Upper lobe of left lung (tissue), 6 donors: ENCODE data around the gene SPRING1. TPM values are rescaled to one million over a fixed set of nuclear protein-coding genes. Genes with fewer than 3 reads are reported as not detected.
A peak's percentile ranks its signal among the peaks of the same experiment; 100 is the strongest.
"Not testable (repeated sequence)": the region's sequence is repeated elsewhere in the genome, so short reads cannot be mapped to it uniquely, and the experiment has no call there.

ENCODE experiments used
- ATAC-seq, 2 donors: fragments of 200-7000 bp; cut with Tn5 transposase; one replicate each; pipeline ENCODE4 v1.9.1; 2022; ENCODE audit warnings: mild to moderate bottlenecking in 2 of 2, moderate library complexity in 2 of 2; ENCODE audit not compliant: low FRiP score in 2 of 2
- DNase-seq, 2 donors: peaks; one replicate each; pipeline ENCODE4 v3.0.0-alpha.2; 2019 to 2020
- H3K27ac ChIP-seq, 4 donors: fragments of 200-600 bp; sonication (generic); one replicate each; pipeline ENCODE4 v1.5.1; 2016 to 2019
- H3K27me3 ChIP-seq, 4 donors: fragments of 200-600 bp; sonication (generic); one replicate each; pipeline ENCODE4 v1.5.1; 2017 to 2019
- H3K36me3 ChIP-seq, 4 donors: fragments of 200-600 bp; sonication (generic); one replicate each; pipeline ENCODE4 v1.5.1; 2016 to 2019
- H3K4me1 ChIP-seq, 4 donors: fragments of 200-600 bp; sonication (generic); one replicate each; pipeline ENCODE4 v1.5.1; 2018 to 2019
- H3K4me3 ChIP-seq, 4 donors: fragments of 200-600 bp; sonication (generic); one replicate each; pipeline ENCODE4 v1.5.1; 2017 to 2019; ENCODE audit warnings: mild to moderate bottlenecking in 2 of 4, moderate library complexity in 1 of 4
- H3K9me3 ChIP-seq, 4 donors: fragments of 200-600 bp; sonication (generic); one replicate each; pipeline ENCODE4 v1.5.1; 2018 to 2019
- CTCF ChIP-seq, 6 experiments: fragments of 450-650 bp in 4 of 6; fragments of 200-600 bp in 2 of 6; sonication (generic) in 2 of 6; IDR thresholded peaks; one replicate each; pipeline ENCODE4 v1.5.1; 2016 to 2019; ENCODE audit warnings: antibody characterized with exemption in 6 of 6
- EP300 ChIP-seq, 4 donors: sonication (generic); formaldehyde crosslinking; IDR thresholded peaks; one replicate each; pipeline ENCODE4 v1.5.1; 2017; ENCODE audit warnings: antibody characterized with exemption in 4 of 4, control low read depth in 2 of 4
- POLR2A ChIP-seq, 4 donors: fragments of 450-650 bp; IDR thresholded peaks; one replicate each; pipeline ENCODE4 v1.5.1; 2016 to 2017; ENCODE audit warnings: antibody characterized with exemption in 4 of 4, mild to moderate bottlenecking in 2 of 4
- POLR2AphosphoS5 ChIP-seq, 2 donors: sonication (generic); formaldehyde crosslinking; IDR thresholded peaks; one replicate each; pipeline ENCODE4 v1.5.1; 2017; ENCODE audit warnings: antibody characterized with exemption in 2 of 2
- WGBS, 2 donors: methylation state at CpG; one replicate each; pipeline ENCODE4 v1.1.5; 2017 to 2018; 5-methylcytosine and 5-hydroxymethylcytosine counted together
- total RNA-seq, 6 donors: library from RNA; depleted of rRNA in 4 of 6; stranded (reverse); fragments of >200 nt in 4 of 6; gene quantifications; one replicate each; pipeline versions ENCODE4 v1.1.0 to v1.2.1, GENCODE V29; 2016 to 2021
- donor health status: DM: no; HTN: no; CAD: no; lungs with moderate emphysema.
- donor health status: DM: no; HTN: yes; CAD: no; lungs with severe emphysema.

The SPRING1 gene
- total RNA-seq, 6 donors from 2014 or later = 86.8 to 134 (median 119) TPM

- TF ChIP-seq CTCF (IDR thresholded peaks at IDR 0.05) (no peak), POLR2A (IDR thresholded peaks at IDR 0.05) (no peak), EP300 (IDR thresholded peaks at IDR 0.05) (no peak), POLR2AphosphoS5 (IDR thresholded peaks at IDR 0.05) (no peak)
- 96% methylated on average over 4 of the region's 4 CpGs for whole genome bisulfite sequencing, 2 donors
- H3K27me3 ChIP-seq = no peaks in the 10 kb centered on the region
- no peaks in the 10 kb centered on the region for H3K9me3 ChIP-seq
- no peaks in the 10 kb centered on the region for H3K36me3 ChIP-seq
- DNase-seq (no peak), ATAC-seq (no peak)
- no peak overlapping the region for H3K27ac ChIP-seq
- H3K4me1 ChIP-seq = no peaks in the 10 kb centered on the region
- H3K4me3 ChIP-seq = no peak overlapping the region
Measured at GRCh38 chr12:116745554-116745953, 7.7 kb upstream of the SPRING1 start.

DNA sequence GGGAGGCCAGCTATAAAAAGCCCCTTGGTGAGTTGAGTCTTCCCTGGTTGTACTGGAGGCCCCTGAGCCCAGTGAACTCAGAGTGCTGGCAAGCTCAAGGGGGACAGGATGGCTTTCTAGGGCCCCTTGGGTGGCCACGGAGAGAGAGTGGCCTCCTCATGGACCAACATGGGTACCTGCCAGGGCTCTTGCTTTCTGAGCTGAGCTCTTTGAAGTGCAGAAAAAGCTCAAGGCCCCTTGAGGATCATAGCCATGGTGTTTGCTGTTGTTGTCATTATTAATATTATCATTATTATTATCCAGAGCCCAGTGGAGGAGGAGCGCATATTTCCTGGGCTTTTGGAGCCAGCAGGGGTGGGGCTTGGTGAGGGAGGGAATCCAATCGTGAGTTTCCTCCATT lies 6.9 kb upstream of the SPRING1 start:
- WGBS, 2 donors = 32 to 50% methylated on average over 3 of the region's 3 CpGs
- no peak for ATAC-seq
- H3K4me3 ChIP-seq = no peak overlapping the region
- no peak overlapping the region for H3K27ac ChIP-seq
- no peaks in the 10 kb centered on the region for H3K9me3 ChIP-seq
- no peak for TF ChIP-seq CTCF (IDR thresholded peaks at IDR 0.05)
- no peak for TF ChIP-seq EP300 (IDR thresholded peaks at IDR 0.05)
- TF ChIP-seq POLR2A (IDR thresholded peaks at IDR 0.05) = no peak
- TF ChIP-seq POLR2AphosphoS5 (IDR thresholded peaks at IDR 0.05) = no peak
- H3K4me1 ChIP-seq = no peaks in the 10 kb centered on the region
- no peaks in the 10 kb centered on the region for H3K36me3 ChIP-seq
- DNase-seq = no peak
- no peaks in the 10 kb centered on the region for H3K27me3 ChIP-seq

GRCh38 chr12:116742787-116743186 lies 4.9 kb upstream of the SPRING1 start:
- H3K27me3 ChIP-seq, H3K9me3 ChIP-seq, DNase-seq, H3K4me3 ChIP-seq, H3K27ac ChIP-seq, H3K4me1 ChIP-seq, ATAC-seq, H3K36me3 ChIP-seq: not testable (repeated sequence)
- 69 to 87% methylated on average over 2 of the region's 2 CpGs for WGBS, 2 donors

DNA sequence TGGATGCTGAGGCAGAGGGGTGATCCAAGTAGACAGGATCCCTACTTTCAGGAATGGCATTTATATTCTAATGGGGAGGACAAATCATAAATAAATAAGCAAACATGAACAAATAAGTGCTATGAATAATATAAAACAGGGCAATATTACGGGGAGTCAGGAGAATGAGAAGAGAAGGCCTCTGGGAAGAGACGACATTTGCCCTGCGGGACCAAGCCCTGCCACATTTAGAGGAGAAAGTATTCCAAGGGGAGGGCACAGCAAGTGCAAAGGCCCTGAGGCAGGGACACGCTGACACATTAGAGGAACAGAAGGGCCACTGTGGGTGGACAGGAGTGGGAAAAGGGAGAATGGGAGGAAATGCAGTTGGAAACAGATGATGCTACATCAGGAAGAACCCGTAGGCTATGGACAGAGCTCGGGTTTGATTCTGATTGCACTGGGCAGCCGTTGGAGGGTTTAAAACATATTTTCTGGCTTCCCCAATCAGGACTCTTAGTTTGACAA lies 1.6 kb upstream of the SPRING1 start:
- peaks cover 0 to 8% (median 4%) of the 10 kb centered on the region in 4 donors for H3K36me3 ChIP-seq
- H3K9me3 ChIP-seq = no peaks in the 10 kb centered on the region
- H3K27ac ChIP-seq = no peak overlapping the region
- 80 to 88% methylated on average over 7 of the region's 7 CpGs for whole genome bisulfite sequencing, 2 donors
- no peak for ATAC-seq
- H3K4me3 ChIP-seq = no peak overlapping the region
- TF ChIP-seq POLR2A (IDR thresholded peaks at IDR 0.05) (no peak), EP300 (IDR thresholded peaks at IDR 0.05) (no peak), POLR2AphosphoS5 (IDR thresholded peaks at IDR 0.05) (no peak), CTCF (IDR thresholded peaks at IDR 0.05) (no peak)
- peaks cover 11 to 20% (median 17%) of the 10 kb centered on the region in 4 donors for H3K4me1 ChIP-seq
- H3K27me3 ChIP-seq = no peaks in the 10 kb centered on the region
- DNase-seq = no peak

- Histone ChIP-seq H3K27me3 (no peaks in the 10 kb centered on the region), H3K4me1 (peaks cover 11 to 22% (median 18%) of the 10 kb centered on the region in 4 donors), H3K9me3 (no peaks in the 10 kb centered on the region), H3K27ac (peak overlapping the region; percentile 83 to 91 (median 88)), H3K4me3 (peak overlapping the region; percentile 68 to 99 (median 94)), H3K36me3 (peaks cover 0 to 23% (median 12%) of the 10 kb centered on the region in 4 donors)
- DNase-seq (peak; percentile 29 to 83), ATAC-seq (no peak)
- 0 to 5% methylated on average over 20 to 23 of the region's 24 CpGs for WGBS, 2 donors
- TF ChIP-seq CTCF (IDR thresholded peaks at IDR 0.05) (no peak), EP300 (IDR thresholded peaks at IDR 0.05) (no peak), POLR2AphosphoS5 (IDR thresholded peaks at IDR 0.05) (no peak), POLR2A (IDR thresholded peaks at IDR 0.05) (no peak)
Measured at GRCh38 chr12:116736962-116737773, 701 bp downstream of the SPRING1 start.
